Transverse colon (tissue), 4 donors: ENCODE data around the gene MCM8. TPM values are rescaled to one million over a fixed set of nuclear protein-coding genes. Genes with fewer than 3 reads are reported as not detected.

Experiments
- DNase-seq: peaks from one replicate; pipeline ENCODE4 v3.0.0-alpha.2; 2019
- H3K27ac ChIP-seq, 4 donors: fragments of 200-600 bp; sonication (generic); 2 replicates each; pipeline ENCODE4 v1.5.1; 2016 to 2018; ENCODE audit warnings: inconsistent platforms in 4 of 4
- H3K27me3 ChIP-seq: fragments of 200-600 bp; sonication (generic); 2 replicates; pipeline ENCODE4 v1.5.1; 2017; ENCODE audit warnings: inconsistent platforms
- H3K36me3 ChIP-seq, 4 donors: fragments of 200-600 bp; sonication (generic); 2 replicates each; pipeline ENCODE4 v1.5.1; 2017 to 2019; ENCODE audit warnings: inconsistent platforms in 4 of 4
- H3K4me1 ChIP-seq, 4 donors: fragments of 200-600 bp; sonication (generic); 2 replicates each; pipeline ENCODE4 v1.5.1; 2017 to 2020; ENCODE audit warnings: inconsistent platforms in 4 of 4
- H3K4me3 ChIP-seq, 4 donors: fragments of 200-600 bp; sonication (generic); 1 replicate in 1 of 4; 2 replicates in 3 of 4; pipeline versions ENCODE4 v1.5.1 to v1.6.1; 2017 to 2019; ENCODE audit warnings: inconsistent platforms in 4 of 4
- H3K9me3 ChIP-seq, 2 donors: fragments of 200-600 bp; sonication (generic); 2 replicates each; pipeline ENCODE4 v1.5.1; 2017 to 2019; ENCODE audit warnings: inconsistent platforms in 2 of 2
- EP300 ChIP-seq: sonication (generic); formaldehyde crosslinking; IDR thresholded peaks from one replicate; pipeline ENCODE4 v1.6.1; 2017; ENCODE audit warnings: antibody characterized with exemption, low read depth
- POLR2A ChIP-seq: fragments of 450-650 bp; IDR thresholded peaks from one replicate; pipeline ENCODE4 v1.6.1; 2016; ENCODE audit warnings: antibody characterized with exemption, mild to moderate bottlenecking, moderate library complexity
- POLR2AphosphoS5 ChIP-seq, 3 donors: sonication (generic); formaldehyde crosslinking; IDR thresholded peaks; one replicate each; pipeline ENCODE4 v1.6.1; 2016; ENCODE audit warnings: antibody characterized with exemption in 3 of 3
- WGBS, 2 donors: methylation state at CpG; one replicate each; pipeline ENCODE4 v1.1.5; 2018; ENCODE audit warnings: low coverage in 1 of 2; 5-methylcytosine and 5-hydroxymethylcytosine counted together
- in situ Hi-C, 4 donors: fragments of 200-750 bp; cut with MboI; loops; one replicate each; pipeline versions ENCODE4 v1.15.0 to v1.15.1; 2017; ENCODE audit warnings: low sequenced_read_pairs in 3 of 4, low pct_ligation_motif_present in 1 of 4, low pct_unique_long_range_greater_than_20kb in 1 of 4
- intact Hi-C: fragments of 100-400 bp; cut with DNase I; formaldehyde crosslinking; loops from one replicate; pipeline ENCODE4 v1.15.1; 2023; ENCODE audit warnings: low total_unique reads
- total RNA-seq, 4 donors: library from RNA; depleted of rRNA; stranded (reverse); fragments of >200 nt; gene quantifications; one replicate each; pipeline ENCODE4 v1.1.0, GENCODE V29; 2016
- TF ChIP-seq, protein P1 (sequence below), 5 experiments: fragments of 200-600 bp in 3 of 5; fragments of 450-650 bp in 2 of 5; sonication (generic) in 3 of 5; IDR thresholded peaks; 1 replicate in 2 of 5; 2 replicates in 3 of 5; pipeline ENCODE4 v1.5.1; 2016 to 2017; ENCODE audit warnings: antibody characterized with exemption in 5 of 5, inconsistent platforms in 3 of 5, mild to moderate bottlenecking in 2 of 5, moderate library complexity in 1 of 5

The MCM8 gene
- total RNA-seq, 4 donors from 2014 or later, result 2.6 to 8.6 (median 4.7) TPM

DNA sequence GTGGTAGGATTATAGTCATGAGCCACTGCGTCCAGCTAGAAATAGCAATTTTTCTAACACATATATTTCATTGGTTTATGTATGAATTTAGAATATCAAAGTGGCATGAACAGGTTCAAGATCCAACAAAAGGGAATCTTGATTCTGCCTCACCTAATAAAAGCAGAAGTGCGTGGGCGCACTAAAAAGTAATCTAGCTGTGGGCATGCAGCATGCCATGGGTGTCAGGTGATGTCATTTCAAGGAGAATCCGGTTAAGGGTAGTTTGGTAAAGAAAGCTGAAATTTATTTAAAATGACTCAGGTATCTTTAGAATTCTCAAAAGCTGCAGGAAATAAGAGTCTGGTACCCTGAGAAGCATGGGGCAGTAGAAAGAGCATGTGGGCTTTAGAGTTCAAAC, 85.8 kb downstream of the MCM8 start:
- no peaks in the 10 kb centered on the region for H3K4me1 ChIP-seq
- no peaks in the 10 kb centered on the region for H3K9me3 ChIP-seq
- peaks cover 0 to 57% (median 11%) of the 10 kb centered on the region in 4 donors for H3K36me3 ChIP-seq
- no peaks in the 10 kb centered on the region for H3K27me3 ChIP-seq
- no peak for DNase-seq
- H3K27ac ChIP-seq, result no peak overlapping the region
- no peak for TF ChIP-seq POLR2A
- TF ChIP-seq, protein P1, sequence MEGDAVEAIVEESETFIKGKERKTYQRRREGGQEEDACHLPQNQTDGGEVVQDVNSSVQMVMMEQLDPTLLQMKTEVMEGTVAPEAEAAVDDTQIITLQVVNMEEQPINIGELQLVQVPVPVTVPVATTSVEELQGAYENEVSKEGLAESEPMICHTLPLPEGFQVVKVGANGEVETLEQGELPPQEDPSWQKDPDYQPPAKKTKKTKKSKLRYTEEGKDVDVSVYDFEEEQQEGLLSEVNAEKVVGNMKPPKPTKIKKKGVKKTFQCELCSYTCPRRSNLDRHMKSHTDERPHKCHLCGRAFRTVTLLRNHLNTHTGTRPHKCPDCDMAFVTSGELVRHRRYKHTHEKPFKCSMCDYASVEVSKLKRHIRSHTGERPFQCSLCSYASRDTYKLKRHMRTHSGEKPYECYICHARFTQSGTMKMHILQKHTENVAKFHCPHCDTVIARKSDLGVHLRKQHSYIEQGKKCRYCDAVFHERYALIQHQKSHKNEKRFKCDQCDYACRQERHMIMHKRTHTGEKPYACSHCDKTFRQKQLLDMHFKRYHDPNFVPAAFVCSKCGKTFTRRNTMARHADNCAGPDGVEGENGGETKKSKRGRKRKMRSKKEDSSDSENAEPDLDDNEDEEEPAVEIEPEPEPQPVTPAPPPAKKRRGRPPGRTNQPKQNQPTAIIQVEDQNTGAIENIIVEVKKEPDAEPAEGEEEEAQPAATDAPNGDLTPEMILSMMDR (IDR thresholded peaks at IDR 0.05), result no peak
- no peak for TF ChIP-seq POLR2AphosphoS5 (IDR thresholded peaks at IDR 0.05)
- no peak for TF ChIP-seq EP300
- no peak overlapping the region for H3K4me3 ChIP-seq
- intact Hi-C loops (no loop called here), in situ Hi-C loops (no loop called here)
- 97 to 100% methylated on average over 4 of the region's 4 CpGs for WGBS, 2 donors

DNA sequence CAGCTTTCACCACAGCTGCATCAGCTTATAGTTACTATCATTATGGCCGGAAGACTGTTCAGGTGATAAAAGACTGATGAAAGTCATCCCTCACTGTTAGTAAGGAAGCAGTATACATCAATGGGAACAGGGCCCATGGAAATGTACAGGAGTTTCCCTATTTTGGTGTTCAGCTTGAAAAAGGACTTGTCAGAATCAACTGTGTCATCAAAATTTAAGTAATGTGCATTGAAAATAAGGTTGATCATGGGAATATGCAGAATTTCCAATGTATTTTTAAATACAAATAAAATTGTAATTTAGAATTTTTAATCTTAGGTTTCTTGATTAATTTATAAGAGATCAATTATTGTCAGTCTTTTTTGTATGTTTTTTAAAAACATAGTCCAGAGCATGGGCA, 86.6 kb downstream of the MCM8 start:
- intact Hi-C loops, result no loop called here
- no peak for TF ChIP-seq EP300
- no peak for TF ChIP-seq POLR2A
- no peak for TF ChIP-seq POLR2AphosphoS5 (IDR thresholded peaks at IDR 0.05)
- TF ChIP-seq, protein P1 (IDR thresholded peaks at IDR 0.05), result no peak
- no peaks in the 10 kb centered on the region for H3K27me3 ChIP-seq
- H3K4me1 ChIP-seq, result no peaks in the 10 kb centered on the region
- H3K36me3 ChIP-seq, result peaks cover 0 to 59% (median 12%) of the 10 kb centered on the region in 4 donors
- H3K27ac ChIP-seq, result no peak overlapping the region
- WGBS, 2 donors, result 63 to 82% methylated on average over 1 of the region's 1 CpG
- in situ Hi-C loops, result no loop called here
- H3K9me3 ChIP-seq, result no peaks in the 10 kb centered on the region
- no peak for DNase-seq
- H3K4me3 ChIP-seq, result no peak overlapping the region

DNA sequence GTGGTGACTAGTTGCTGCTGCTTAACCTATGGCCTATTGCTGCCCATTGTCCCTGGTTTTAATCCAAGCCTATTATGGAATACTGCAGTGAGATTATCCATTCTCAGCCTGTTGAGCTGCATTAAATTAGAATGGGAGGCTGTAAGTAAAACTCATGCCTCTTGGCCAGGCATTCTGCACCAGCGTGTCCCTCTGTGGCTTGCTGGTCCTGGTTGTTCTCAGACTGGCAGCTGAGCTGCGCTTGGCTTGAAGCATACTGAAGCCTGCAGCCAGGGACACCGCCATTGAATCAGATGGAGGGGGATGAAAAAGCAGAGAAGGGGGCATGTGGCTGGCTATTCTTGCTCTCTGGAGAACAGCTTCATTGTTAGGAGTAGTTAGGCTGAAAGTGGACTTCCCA, 87.8 kb downstream of the MCM8 start:
- intact Hi-C loops, result no loop called here
- H3K27me3 ChIP-seq, result no peaks in the 10 kb centered on the region
- no peak overlapping the region for H3K27ac ChIP-seq
- no peaks in the 10 kb centered on the region for H3K9me3 ChIP-seq
- WGBS, 2 donors, result 95% methylated on average over 3 of the region's 3 CpGs; no CpG with 5 or more reads in 1 of the 2 donors
- H3K36me3 ChIP-seq, result peaks cover 0 to 57% (median 12%) of the 10 kb centered on the region in 4 donors
- no peaks in the 10 kb centered on the region for H3K4me1 ChIP-seq
- no peak for DNase-seq
- TF ChIP-seq, protein P1 (IDR thresholded peaks at IDR 0.05), result no peak
- TF ChIP-seq POLR2AphosphoS5 (IDR thresholded peaks at IDR 0.05) (no peak), EP300 (no peak), POLR2A (no peak)
- in situ Hi-C loops, result no loop called here
- H3K4me3 ChIP-seq, result no peak overlapping the region

DNA sequence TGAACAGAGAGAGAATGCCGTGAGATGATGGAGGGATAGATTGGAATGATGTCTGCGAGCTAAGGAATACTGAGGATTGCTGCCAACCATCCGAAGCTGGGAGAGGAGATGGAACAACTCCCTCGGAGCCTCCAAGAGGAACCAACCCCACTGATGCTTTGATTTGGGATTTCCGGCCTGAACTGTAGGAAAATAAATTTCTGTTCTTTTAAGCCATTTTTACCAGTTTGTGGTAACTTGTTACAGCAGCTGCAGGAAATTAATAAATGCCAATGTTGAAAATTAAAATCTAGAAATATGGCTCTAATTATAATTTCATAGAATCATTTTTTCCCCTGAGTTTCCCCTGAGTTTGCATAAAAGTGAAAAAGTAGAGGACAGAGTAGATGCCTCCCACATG, 89.3 kb downstream of the MCM8 start:
- in situ Hi-C loops (no loop called here), intact Hi-C loops (no loop called here)
- Histone ChIP-seq H3K4me3 (no peak overlapping the region), H3K27ac (no peak overlapping the region), H3K27me3 (no peaks in the 10 kb centered on the region), H3K4me1 (no peaks in the 10 kb centered on the region), H3K36me3 (peaks cover 0 to 49% (median 9%) of the 10 kb centered on the region in 4 donors), H3K9me3 (no peaks in the 10 kb centered on the region)
- DNase-seq, result no peak
- TF ChIP-seq POLR2A, result no peak
- no peak for TF ChIP-seq EP300
- no peak for TF ChIP-seq POLR2AphosphoS5 (IDR thresholded peaks at IDR 0.05)
- TF ChIP-seq, protein P1 (IDR thresholded peaks at IDR 0.05), result no peak
- WGBS, 2 donors, result 86 to 89% methylated on average over 3 to 5 of the region's 5 CpGs
